GM18519 (cell line): ENCODE measurements around the gene GAS6.

ENCODE experiments used
- ATAC-seq: cut with Tn5 transposase; IDR thresholded peaks from one replicate; pipeline ENCODE4 v1.9.1; 2021; ENCODE audit warnings: mild to moderate bottlenecking, moderate library complexity; ENCODE audit not compliant: unreplicated experiment, low FRiP score

Gene GAS6

DNA sequence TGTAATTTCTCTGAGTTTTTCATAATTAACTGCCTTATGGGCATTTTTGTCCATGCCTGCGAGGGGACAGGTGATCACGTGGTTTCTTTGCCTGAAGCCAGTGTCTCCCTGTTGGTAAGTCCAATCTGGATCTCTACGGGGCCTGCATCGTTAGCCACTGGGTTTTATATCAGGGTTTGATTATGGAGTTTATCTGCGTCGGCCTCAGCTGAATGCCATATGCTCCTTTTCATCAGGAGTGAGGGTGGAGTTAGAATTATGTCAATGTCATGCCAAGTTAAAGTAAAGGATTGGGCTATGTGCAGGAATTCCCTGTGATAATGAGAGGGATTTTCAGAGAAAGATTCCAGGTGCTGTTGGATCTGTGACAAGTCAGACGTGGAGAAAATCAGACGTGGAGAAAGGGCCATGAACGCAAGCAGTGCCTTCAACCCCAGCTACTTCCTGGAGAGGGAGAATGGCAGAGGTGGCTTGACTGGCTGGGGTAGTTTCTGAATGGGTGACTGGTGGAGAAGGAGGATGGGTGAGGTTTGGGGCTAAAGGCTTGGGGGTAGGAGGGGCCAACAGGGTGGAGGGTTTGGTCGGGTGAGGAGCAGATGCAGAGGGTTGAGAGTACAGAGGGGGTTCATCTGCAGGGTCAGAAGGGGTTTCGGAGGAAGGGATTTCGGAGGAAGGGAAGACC, 80.5 kb downstream of the GAS6 start:
- no peak for ATAC-seq

DNA sequence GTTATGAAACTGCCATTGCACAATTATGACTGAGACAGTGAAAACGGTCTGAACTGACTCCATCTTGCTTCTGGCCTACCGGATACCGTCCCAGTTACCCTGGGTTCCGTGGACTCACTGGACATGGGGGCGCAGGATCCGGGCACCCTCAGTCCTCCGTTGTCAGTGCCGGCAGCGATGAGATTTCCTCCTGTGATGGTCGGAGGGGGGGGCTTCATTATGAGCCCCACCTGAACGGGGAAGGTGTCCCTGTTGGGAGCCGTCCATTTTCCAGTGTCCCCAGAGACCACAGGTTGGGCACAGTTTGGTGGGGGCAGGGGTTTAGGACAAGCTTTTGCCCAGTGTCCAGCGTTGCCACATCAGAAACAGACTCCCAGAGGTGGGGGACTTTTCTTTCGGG, 81.4 kb downstream of the GAS6 start:
- ATAC-seq = no peak

DNA sequence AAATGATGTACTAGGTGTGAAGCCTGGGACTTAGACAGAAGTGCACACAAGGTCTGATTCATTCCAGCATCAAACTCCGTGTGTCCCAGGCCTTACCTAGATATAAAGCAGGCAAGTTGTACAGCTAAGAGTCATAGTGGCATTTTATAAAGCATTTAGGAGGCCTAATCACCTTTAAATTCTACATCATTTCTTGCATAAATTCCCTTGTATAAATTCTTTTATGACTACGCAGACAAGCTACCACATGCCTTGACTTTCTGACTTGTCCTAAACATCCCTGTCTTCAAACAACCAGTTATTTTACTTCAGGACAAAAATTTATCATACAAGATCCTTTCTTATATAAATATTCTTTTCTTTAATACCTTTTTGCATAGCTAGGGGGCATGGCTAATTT, 82.3 kb downstream of the GAS6 start:
- no peak for ATAC-seq

DNA sequence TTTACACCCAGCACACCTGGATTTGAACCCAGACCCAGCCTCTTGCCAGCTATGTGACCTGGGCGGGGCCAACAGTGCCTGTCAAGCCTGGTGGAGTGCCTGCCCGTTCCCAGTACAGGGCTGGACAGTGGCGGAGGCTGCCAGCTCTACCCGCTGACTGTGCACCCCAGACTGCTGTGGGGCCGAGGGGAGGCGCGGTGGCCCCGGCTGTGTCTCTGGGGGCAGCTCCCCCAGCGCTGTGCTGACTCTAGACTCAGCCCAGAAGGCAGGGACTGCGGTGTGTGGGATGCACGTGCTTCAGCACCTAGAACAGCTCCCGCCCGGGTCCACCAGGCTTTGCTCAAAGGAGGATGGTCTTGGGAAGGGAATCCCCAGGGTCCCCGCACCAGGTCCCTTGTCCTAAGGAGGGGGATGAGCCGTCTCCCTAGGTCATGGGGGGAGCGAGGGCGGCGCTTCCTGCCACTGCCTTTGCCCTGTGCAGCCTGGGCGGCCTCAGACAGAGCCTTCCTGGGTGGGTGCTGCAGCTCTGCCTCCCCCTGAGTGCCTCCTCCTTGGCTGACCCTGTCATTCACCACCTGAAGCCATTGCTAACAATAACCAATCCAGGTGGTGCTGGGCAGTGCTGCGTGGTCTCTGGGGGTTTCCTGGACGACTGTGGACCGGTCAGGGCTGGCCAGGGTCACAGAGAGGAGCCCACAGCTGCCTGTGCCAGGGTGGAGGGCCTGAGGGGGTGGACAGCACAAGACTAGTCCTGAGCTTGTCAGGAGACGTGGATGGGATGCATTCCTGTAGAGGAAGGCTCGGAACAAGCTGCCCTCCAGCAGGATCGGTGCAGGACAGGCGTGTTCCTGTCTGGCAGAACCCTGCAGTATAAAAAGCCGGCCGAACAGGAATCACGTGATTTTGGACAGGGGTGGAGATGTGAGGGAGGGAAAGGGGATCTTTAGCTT, 86.3 kb downstream of the GAS6 start:
- ATAC-seq = no peak

DNA sequence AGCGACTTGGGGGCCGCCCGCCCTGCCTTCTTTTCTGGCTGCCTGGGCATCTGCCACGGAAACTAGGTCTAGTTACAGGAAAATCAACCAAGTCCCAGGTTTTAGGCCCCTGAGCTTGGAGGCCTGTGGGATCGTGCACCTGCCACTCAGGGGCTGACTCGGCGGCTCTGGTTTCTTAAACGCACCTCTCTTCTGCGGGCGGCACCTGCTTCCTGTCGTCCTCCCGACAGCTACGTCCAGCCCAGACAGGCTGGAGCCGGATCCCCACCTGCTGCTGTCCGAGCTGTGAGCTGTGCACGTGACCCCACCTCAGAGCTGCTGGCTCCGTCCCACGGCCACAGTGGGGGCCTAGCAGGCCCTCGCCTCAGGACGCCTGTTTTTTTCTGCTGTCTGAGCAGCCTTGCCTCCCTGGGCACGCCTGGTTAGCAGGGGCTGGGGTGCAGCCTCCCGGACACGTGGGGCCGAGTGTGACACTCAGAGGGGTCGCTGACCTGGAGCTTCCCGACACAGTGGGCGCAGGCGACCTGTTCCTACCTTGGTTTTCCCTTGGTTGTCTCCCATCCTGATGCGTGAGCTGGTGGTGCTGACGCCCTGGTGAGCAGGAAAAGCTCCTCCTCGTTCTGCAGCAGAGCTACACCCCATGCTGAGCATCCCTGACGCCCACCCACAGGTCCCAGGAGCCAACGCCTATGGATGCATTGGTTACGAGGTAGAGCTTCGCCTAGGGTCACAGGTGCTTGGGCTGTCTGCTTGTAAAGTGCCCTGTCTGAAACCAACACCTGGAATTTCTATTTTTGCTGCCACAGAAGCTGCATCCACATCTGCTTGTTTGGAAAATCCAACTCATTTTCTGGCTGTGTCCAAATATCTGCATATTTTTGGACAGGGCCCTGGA, 87.4 kb downstream of the GAS6 start:
- ATAC-seq = no peak

DNA sequence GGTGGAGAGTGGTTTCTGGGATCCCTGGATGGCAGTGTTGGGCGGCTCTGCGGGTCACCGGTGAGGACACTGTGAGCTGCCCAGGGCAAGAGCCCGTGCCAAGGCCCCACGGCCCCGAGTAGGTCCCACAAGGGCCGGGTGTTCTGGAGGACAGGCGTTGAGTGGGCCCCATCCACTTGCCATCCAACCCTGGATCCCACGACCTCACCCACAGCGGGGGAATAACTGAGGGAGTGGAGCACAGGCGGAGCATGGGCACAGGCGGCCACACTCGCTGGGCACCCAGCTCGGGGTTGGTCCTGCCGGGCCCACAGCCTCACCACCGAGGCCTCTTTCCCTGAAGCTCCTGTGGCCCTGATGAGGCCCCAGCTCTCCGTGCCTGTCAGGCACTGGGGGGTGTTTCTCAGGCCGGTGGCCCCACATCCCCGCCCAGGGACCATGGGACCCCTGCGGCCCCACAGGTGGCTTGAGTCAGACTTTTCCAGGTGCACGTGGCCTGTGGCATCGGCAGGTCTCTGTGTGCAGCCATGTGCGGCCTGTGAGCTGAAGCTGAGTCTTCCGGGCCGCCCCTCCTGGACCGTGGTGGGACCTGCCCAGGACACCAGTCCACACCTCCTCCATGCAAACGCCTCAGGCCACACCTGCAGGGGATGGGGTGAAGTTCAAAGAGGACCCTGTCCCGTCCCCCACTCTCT, 88.3 kb downstream of the GAS6 start:
- ATAC-seq = no peak

DNA sequence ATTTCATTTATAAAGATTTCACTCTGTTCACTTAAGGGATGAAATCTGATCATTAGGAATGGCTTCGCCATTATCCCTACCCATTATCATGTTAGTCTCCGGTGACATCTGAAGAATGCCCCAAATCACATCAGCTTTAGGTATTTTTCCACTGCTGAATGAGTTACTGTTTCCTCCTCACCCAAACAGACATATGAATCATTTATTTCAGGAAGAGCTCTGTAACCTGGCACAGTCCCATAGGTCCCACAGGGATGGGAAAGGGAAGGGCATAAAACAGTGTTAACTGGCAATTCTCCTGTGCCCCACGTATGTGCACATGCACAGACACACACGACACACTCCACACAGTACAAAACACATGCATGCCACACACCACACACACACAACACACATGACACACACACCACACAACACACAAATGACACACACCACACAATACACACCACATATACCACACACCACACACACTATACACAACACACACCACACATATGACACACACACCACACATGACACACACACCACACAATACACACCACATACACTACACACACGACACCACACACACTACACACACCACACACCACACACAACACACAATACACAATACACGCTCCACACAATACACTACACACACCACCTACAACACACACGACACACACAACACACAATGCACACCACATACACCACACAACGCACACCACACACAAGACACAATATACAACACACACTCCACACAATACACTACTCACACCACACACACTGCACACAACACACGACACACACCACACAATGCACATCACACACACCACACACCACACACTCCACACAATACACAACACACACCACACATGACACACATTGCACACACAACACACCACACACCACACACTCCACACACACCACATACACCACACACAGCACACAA, 89.4 kb downstream of the GAS6 start:
- no peak for ATAC-seq

DNA sequence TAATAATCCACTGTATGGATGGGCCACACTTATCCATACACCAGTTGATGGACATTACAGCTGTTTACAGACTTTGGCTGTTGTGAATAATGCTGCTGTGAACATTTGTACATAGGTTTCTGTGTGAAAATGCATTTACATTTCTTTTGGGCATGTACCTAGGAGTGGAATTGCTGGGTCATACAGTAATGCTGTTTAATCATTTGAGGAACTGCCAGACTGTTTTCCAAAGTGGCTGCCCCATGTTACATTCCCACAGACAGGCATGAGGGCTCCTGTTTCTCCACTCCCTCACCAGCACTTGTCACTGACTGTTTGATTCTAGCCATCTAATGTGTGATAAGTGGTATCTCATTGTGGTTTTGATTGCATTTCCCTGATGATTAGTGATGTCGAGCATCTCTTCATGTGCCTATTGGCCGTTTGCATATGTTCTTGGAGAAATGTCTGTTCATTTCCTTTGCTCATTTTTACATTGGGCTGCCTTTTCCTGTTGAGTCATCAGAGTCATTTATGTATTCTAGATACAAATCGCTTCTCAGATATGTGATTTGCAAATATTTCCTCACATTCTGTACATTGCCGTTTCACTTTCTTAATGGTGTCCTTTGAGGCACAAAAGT, 92.1 kb downstream of the GAS6 start:
- ATAC-seq = no peak

DNA sequence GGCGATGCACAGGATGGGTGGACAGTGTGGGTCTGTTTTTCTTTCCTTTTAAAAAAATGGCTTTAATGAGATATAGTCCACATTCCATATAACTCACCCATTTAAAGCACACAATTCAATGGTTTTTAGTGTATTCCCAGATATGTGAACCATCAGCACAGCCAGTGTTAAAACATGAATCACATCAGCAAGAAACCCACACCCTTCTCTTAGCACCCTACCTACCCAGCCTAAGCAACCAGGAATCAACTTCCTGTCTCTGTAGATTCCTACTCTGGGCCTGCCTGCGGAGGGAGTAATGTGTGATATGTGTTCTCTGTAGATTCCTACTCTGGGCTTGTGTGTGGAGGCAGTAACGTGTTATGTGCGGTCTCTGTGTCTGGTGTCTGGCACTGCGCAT, 92.9 kb downstream of the GAS6 start:
- no peak for ATAC-seq
